ENCODE results near the gene CD300LB. TPM values are rescaled to one million over a fixed set of nuclear protein-coding genes. Genes with fewer than 3 reads are reported as not detected.

Gene CD300LB
- polyA plus RNA-seq, 1 donor, result 0.23 TPM

GRCh38 chr17:74547736-74548135 lies 16.5 kb upstream of the CD300LB start:
- no peak for DNase-seq

GRCh38 chr17:74547264-74547663 lies 16.0 kb upstream of the CD300LB start:
- DNase-seq, result no peak

DNA sequence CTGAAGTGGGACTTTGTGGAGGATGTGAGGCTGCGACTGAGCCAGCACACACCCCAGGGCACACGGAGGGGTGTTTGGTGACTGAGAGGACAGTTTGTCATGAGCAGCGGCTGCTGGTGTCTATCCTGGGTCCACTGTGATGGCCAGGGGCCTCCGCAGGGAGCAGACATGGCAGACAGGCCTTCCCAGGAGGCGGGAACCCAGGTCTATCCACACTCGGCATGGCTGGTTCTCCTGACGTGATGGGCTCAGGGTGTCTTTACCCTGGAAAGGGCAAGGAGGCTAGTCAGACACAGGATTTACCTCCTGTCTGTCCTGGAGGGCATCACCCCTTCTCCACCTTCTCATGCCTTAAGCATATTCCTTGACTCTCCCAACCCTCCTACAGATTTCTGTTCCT lies 15.3 kb upstream of the CD300LB start:
- no peak for DNase-seq

DNA sequence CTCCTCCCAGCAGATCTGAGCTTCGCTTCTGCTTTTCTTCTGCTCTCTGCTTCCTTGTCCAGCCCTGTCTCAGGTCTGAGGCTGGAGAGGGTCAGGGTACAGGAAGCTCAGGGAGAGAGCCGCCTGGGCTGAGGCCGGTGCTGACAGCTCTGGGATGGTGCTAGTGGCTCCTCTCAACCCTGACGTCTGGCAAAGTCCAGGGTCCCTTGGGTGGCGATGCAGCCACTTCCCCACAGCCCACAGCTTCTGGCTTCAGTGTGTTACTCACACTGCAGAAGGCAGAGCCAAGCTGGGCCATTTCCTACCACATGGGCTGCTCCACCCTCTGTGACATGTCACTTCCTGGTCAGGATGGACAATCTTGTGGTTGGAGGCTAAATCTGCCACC lies 14.6 kb upstream of the CD300LB start, which contains the start of gene CD300C:
Gene CD300C (minus strand): TSS at position 273 of the 388 bp plus-strand sequence. CDS start 333 bp downstream, outside the sequence.
- DNase-seq, result no peak

- DNase-seq, result no peak
Measured at GRCh38 chr17:74544991-74545842, 13.9 kb upstream of the CD300LB start.

GRCh38 chr17:74543891-74544760 lies 12.9 kb upstream of the CD300LB start:
- DNase-seq, result no peak

DNA sequence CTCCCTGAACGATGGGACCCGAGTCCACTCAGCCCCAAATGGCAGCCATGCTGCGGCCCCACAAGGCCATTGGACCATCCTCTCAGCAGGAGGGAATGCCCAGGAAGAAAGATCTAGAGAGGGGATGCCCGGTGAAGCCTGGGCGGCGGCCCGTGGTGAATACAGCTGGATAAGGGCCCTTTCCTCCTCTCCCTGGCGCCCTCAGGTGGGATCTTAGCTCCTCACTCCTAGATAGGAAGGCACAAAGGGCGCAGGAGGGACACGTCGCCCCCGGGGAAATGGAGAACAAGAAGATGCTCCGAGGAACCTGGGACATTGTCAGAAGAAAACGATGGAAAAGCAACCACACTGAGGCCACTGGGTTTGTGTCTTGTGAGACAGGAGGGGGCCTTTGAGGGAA lies 12.1 kb upstream of the CD300LB start:
- DNase-seq, result no peak

DNA sequence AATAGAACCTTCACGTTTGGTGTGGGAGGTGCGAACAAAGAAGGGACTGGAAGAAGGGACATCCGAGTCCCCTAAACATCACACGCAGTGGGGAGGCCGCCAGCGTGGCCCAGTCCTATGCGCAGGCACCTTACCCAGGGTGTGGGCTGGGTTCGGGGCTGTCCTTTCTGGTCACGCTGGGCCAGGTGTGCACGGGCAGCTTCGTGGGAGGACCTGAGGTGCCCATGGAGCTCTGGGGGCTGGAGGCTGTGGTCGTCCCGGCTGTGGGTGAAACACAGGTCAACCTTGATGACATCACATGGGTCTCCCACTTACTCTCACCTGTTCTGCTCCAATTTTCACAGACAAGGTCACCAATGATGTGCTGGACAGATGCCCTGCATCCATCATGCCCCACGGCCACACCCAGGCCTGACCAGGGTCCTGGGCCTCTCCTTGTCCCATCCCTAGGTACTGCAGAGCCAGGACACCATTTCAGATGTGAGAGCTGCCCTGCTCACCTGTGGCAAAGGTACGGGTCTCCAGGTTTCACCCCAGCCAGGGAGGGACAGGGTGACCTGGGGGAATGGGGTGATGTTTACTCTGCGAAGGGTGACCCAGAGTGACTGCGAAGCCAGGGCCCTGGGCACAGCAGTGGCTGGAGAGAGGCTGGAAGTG lies 11.6 kb upstream of the CD300LB start:
- DNase-seq, result no peak

GRCh38 chr17:74542166-74542565 lies 10.9 kb upstream of the CD300LB start:
- no peak for DNase-seq

DNA sequence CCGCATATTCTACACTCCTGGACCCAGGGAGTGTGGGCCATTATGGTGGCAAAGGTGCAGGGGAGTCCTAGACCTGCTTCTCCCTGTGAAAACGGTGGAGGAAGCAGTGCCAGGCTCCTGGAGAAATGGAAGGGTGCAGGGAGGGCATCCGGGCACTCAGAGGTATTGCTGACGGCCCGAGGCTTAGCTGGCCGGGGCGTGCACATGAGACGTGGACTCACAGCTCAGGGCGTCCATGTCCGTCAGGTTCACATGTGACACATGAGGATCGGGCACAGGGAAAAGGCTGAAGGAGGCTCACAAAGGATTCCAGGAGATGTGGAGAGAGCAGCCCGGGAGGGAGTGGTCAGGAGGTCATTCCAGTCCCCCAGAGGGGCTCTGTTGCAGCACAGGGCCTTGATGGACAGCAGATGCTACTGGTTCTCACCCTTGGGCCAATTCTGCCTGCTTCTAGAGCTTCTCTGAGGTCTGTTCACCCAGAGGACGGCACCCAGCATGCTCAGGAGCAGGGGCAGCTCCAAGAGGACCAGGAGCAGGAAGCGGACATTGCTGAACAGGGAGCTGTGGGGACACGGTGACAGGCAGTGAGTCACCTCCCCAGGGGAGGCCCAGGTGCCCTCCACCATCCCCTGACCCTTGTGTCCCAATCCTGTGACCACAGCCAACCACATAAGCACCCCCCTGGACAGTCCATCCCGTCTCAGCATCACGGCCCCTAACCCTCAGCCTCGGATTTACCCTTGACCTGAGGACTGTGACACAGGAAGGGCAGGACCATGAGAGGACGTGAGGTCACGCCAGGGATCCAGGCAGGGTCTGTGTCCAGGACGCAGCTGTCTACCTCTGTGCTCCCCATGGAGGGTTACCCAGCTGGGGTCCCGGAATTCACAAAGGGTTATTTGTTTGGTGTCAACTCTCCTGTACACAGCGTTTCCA lies 10.2 kb upstream of the CD300LB start:
- DNase-seq, result no peak

DNA sequence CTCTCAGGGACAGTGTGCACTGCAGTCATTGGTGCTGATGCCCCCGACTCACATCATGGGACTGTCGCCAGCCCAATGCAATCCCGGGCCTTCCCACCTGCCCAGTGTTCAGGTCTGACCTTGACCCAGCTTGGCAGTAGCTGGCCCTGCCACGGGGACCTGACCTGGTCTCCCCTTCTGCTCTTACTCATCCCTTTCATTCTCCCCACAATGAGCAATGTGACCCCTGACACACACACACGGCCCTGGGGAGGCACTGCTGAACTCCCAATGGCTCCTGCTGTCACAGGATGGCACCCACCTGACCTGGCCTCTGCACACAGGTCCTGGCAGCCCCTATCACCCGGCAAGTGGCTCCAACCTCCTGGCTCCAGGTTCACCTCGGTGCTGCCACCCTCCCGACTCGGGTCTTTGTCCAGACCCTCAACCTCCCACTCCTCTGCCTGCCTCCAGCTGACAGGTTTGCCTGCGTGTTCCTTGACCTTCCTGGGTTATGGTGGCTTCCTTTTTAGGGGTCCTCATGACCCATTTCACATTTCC lies 8.1 kb upstream of the CD300LB start:
- no peak for DNase-seq

- no peak for DNase-seq
Measured at GRCh38 chr17:74536890-74537289, 5.6 kb upstream of the CD300LB start.

- no peak for DNase-seq
Measured at GRCh38 chr17:74532115-74532514, 840 bp upstream of the CD300LB start.

GRCh38 chr17:74530831-74531150 lies 484 bp downstream of the CD300LB start:
- no peak for DNase-seq

GRCh38 chr17:74529243-74529642 lies 2.0 kb downstream of the CD300LB start:
- no peak for DNase-seq

DNA sequence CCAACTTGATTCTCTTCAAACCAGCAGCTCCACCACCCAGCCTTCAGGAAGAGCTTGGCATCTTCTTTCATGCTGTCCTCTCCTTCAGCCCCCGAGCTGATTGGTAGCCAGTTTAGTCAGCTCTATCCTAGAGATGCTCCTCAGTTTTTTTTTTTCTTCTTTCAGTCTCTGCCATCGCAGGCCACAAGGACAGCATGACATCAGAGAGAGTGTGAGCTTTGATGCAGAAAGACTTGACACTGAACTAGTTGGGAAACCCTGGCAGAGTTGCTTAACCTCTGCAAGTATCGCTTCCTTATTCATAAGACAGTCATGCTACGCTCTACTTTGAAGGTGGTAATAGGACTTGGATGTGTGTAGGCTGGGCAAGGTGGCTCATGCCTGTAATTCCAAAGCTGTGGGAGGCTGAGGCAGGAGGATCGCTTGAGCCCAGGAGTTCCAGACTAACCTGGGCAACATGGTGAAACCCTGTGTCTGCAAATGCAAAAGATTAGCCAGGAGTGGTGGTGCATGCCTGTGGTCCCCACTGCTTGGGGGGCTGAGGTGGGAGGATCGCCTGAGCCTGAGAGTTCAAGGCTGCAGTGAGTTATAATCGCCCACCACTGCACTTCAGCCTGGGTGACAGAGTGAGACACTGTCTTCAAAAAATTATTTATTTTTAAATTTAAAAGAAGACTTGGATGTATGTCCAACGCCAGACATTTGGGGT lies 2.6 kb downstream of the CD300LB start:
- DNase-seq, result no peak

GRCh38 chr17:74527756-74528155 lies 3.5 kb downstream of the CD300LB start:
- DNase-seq, result no peak

GRCh38 chr17:74527081-74527480 lies 4.2 kb downstream of the CD300LB start:
- DNase-seq, result no peak

GRCh38 chr17:74526681-74527080 lies 4.6 kb downstream of the CD300LB start:
- no peak for DNase-seq

DNA sequence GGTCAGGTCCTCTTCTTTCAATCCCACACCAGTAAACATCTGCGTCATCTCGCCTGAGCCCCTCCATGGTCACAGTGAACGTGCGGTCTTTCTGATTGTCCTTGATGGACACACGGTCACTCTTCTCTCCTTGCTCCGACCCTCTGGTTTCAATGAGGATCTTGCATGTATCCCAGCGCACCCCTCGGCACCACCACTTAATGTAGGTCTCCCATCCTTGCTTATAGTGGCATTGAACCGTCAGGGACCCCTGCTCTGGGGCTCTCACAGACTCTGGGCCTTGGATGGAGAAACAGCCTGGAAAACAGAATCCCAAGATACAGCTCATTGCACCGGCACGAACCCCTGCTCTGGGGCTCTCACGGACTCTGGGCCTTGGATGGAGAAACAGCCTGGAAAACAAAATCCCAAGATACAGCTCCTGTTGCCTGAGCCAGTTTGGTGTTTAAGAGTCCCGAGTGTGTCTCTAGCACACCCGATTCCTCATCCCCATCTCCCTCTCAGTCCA lies 5.4 kb downstream of the CD300LB start:
- no peak for DNase-seq

DNA sequence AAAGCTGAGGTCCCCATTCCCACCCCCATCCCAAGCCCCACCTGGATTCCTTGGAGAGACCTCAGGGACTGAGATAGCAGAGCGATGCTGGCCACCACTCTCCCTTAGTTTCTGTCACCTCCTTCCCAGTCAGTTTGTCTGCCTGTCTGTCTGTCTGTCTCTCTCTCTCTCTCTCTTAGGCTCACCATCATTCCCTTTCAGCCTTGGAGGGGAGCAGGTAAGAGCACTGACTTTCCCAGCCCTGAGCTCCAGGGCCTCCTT lies 5.9 kb downstream of the CD300LB start:
- DNase-seq, result no peak
